ENCODE data around the gene GABPB1. TPM values are rescaled to one million over a fixed set of nuclear protein-coding genes. Genes with fewer than 3 reads are reported as not detected.

Gene GABPB1
- total RNA-seq, 1 donor from 2014 or later = 10.9 TPM

- H3K4me3 ChIP-seq = no peak overlapping the region
- H3K36me3 ChIP-seq = no peaks in the 10 kb centered on the region
- no peaks in the 10 kb centered on the region for H3K27me3 ChIP-seq
- H3K4me1 ChIP-seq = no peaks in the 10 kb centered on the region
- no peak for TF ChIP-seq CTCF (IDR thresholded peaks at IDR 0.05)
- intact Hi-C loops (cut with DNase I) = no loop called here
- H3K9me3 ChIP-seq = no peaks in the 10 kb centered on the region
- no peak for DNase-seq (ENCODE audit: low spot score in 2 of 2)
- no peak overlapping the region for H3K27ac ChIP-seq
Observed at GRCh38 chr15:50256188-50257041, 98.6 kb downstream of the GABPB1 start.

GRCh38 chr15:50252556-50252955 is 102.4 kb downstream of the GABPB1 start:
- H3K4me1 ChIP-seq = no peaks in the 10 kb centered on the region
- H3K36me3 ChIP-seq = no peaks in the 10 kb centered on the region
- H3K9me3 ChIP-seq = no peaks in the 10 kb centered on the region
- no peak for TF ChIP-seq CTCF (IDR thresholded peaks at IDR 0.05)
- no peak overlapping the region for H3K4me3 ChIP-seq
- no peaks in the 10 kb centered on the region for H3K27me3 ChIP-seq
- intact Hi-C loops (cut with DNase I) = no loop called here
- H3K27ac ChIP-seq = no peak overlapping the region
- DNase-seq (ENCODE audit: low spot score in 2 of 2) = no peak

DNA sequence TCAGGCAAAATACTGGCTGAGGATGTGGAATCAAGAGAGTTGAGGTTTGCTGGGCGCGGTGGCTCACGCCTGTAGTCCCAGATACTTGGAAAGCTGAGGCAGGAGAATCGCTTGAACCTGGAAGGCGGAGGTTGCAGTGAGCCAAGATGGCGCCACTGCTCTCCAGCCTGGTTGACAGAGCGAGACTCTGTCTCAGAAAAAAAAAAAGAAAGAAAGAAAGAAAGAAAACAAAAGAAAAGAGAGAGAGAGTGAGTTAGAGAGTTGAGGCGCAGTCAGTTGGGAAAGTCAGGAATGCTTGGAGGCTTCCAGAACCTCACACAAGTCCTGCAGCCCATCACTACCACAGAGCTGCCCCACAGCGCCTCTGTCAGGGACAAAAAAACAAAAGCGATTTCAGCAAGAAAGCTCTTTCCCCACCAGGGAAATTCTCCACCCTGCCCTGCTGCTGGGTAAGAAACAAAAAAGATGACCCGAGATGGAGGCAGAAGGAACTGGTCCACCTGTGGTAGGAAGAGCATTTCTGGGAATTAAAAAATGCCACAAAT is 103.3 kb downstream of the GABPB1 start:
- Histone ChIP-seq H3K27me3 (no peaks in the 10 kb centered on the region), H3K9me3 (no peaks in the 10 kb centered on the region), H3K4me3 (no peak overlapping the region), H3K4me1 (no peaks in the 10 kb centered on the region), H3K27ac (no peak overlapping the region), H3K36me3 (no peaks in the 10 kb centered on the region)
- no peak for DNase-seq (ENCODE audit: low spot score in 2 of 2)
- intact Hi-C loops (cut with DNase I) = no loop called here
- no peak for TF ChIP-seq CTCF (IDR thresholded peaks at IDR 0.05)

DNA sequence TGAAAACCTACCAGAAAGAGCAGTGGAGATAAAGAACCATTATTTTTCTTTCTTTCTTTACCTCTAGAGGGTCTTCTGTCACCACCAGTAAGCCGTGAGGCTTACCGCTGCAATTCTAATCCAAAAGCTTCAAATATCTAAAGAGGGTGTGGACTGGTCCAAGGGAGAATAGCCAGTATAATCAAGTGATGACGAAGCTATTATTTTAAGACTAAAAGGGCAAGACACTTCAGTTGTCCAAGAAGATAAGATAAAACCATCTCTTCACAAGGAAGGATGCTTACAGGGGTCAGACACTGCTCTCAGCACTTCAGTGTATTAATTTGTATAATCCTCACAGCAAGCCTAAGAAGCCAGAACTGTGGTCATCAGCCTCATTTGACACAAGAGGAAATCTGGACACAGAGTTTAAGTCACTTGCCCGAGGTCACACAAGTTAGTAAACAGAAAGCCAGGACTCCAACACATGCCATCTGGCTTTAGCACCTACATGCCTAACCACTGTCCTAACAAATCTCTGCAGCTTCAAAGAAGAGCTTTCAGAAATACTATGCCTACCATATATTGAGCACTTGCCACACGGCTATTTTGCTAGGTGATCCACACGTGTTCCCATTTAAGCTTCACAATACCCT is 104.1 kb downstream of the GABPB1 start:
- H3K27me3 ChIP-seq = no peaks in the 10 kb centered on the region
- no peaks in the 10 kb centered on the region for H3K9me3 ChIP-seq
- no peak overlapping the region for H3K27ac ChIP-seq
- no peak for TF ChIP-seq CTCF (IDR thresholded peaks at IDR 0.05)
- no peak overlapping the region for H3K4me3 ChIP-seq
- DNase-seq (ENCODE audit: low spot score in 2 of 2) = no peak
- intact Hi-C loops (cut with DNase I) = no loop called here
- H3K36me3 ChIP-seq = no peaks in the 10 kb centered on the region
- H3K4me1 ChIP-seq = no peaks in the 10 kb centered on the region

DNA sequence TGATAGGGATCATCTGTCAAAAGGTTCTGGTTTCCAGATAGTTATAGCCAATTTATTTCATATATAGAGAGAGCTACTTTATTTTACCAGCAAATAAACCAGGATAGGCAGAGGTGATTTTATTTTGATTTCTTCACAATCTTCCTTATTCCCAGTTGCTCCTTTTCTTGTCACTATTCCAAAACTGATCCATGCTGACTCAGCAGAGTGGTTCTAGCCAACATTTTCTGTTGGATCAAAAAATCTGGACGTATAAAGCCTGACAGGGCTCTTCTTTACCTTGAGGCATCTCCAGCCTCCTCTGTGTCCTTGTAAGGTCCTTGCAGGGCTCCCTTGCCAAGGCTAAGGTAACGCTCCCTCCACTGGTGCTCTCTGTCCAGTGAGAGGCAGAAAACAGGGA is 105.3 kb downstream of the GABPB1 start:
- no peaks in the 10 kb centered on the region for H3K27me3 ChIP-seq
- H3K9me3 ChIP-seq = no peaks in the 10 kb centered on the region
- TF ChIP-seq CTCF (IDR thresholded peaks at IDR 0.05) = no peak
- no peak overlapping the region for H3K27ac ChIP-seq
- no peaks in the 10 kb centered on the region for H3K4me1 ChIP-seq
- intact Hi-C loops (cut with DNase I) = no loop called here
- no peak for DNase-seq (ENCODE audit: low spot score in 2 of 2)
- H3K4me3 ChIP-seq = no peak overlapping the region
- no peaks in the 10 kb centered on the region for H3K36me3 ChIP-seq

Measured in ascending aorta (tissue), 2 donors.